DMS 273 (cell line): ENCODE results near the gene FKBP2.

Experiments used
- DNase-seq: peaks from one replicate; lab custom pipeline; 2025; ENCODE audit not compliant: unreplicated experiment; lab: John Stamatoyannopoulos, UW

Gene FKBP2

DNA sequence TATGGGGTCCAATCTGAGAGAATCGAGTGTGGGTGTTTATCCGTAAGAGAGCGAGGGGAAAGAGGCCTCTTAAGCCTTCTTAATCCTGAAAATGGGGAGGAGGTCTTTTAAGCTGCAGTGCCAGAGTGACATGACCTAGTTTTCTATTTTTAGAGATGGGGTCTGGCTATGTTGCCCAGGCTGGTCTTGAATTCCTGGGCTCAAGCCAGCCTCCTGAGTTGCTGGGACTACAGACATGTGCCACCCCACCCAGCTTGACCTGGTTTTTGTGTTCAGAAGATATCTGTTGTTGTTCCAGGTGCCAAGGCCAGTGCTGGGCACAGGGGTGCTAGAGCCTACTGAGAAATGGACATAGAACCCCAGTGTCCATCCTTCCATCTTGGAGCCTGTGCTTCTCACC, 42.2 kb downstream of the FKBP2 start:
- DNase-seq: no peak

DNA sequence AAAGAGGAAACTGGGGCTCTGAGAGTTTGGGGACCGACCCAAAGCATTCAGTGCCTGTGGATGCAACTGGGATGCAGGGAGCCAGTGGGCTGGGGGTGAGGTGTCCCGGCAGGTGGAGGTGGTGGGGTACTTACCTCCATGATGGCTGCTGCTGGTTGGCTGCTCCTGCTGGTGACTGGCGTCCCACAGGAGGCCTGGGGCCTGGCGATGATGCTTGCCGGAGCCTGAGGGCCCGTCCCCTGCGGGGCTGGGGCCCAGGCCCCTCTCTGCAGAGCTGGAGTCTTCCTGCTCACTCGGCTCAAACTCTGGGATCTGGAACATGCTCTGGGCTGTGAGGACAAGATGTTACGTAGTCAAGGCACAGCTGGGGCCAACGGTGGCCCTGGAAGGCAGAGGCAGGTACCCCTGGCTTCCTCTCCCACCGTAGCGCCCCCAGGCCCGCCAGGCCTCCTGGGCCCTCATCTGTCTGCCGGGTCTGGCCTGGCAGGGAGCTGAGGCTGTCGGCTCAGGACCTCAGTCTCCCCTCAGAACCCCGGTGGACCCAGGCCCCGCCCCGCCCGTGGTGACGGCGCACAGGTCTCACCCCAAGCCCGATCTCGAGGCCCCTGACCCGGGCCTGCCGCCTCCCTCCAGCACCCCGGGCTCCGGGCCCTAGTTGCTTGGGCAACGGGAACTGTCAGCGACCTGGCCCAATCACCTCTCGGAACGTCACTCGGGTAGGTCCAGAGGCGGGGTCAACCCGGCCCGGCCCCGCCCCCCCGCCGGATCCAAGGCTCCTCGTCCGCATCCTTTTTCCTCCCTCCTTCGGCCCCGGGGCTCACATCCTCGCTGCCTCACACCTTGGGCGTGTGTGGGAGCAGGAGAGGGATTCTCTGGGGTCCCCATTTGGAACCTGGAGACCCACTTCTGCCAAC, 43.4 kb downstream of the FKBP2 start, which contains the start of gene BAD:
Gene BAD, minus strand, starts transcription at position 618 of the 914 bp plus-strand sequence. Its CDS starts 297 bp downstream, at position 321.
- DNase-seq: peak; percentile 96

DNA sequence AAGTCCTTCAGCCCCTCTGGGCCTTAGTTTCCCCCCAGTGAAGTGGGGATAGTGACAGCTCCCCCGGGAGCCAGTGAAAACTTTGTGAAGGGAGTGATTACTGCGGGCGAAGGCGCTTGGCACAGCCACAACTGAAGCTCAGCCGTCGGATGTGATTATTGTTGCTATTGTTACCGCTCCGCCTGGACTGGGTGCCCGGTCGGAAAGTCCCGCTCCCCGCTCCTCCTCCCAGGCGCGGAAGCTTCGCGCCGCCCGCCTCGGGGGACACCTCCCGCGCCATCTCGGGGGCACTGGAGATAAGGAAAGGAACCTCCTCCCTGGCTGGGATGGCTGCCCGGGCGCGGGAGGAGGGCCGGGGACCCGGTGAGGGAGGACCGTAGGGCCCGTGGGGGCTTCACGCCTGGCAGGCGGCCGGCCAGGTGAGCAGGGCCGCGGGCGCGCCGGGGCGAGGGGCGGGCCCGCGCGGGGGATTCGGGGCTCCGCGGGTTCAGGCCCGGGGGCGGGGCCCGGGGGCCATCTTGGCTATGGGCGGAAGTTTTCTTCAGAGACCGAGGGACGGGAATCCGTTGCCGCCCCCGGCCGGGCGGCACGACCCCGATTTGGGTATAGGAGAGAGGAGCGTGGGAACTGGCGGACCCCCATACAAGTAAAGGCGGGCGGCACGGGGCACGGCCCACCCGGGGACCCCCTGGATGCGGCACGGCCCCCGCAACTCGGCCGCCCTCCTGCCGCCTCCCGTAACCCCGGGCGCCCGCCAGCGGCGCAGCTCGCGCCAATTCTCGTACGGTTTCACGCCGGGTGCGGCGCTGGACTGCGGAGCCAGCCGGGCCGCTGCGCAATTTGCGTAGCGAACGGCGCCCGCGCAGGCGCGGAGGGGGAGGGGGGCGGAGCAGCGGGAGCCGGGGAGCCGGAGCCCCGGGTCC, 44.3 kb downstream of the FKBP2 start, which contains the start of gene GPR137:
Gene GPR137, plus strand, starts transcription at position 887 of the 923 bp plus-strand sequence. CDS start 677 bp downstream, outside the sequence.
- peak; percentile 86 for DNase-seq

DNA sequence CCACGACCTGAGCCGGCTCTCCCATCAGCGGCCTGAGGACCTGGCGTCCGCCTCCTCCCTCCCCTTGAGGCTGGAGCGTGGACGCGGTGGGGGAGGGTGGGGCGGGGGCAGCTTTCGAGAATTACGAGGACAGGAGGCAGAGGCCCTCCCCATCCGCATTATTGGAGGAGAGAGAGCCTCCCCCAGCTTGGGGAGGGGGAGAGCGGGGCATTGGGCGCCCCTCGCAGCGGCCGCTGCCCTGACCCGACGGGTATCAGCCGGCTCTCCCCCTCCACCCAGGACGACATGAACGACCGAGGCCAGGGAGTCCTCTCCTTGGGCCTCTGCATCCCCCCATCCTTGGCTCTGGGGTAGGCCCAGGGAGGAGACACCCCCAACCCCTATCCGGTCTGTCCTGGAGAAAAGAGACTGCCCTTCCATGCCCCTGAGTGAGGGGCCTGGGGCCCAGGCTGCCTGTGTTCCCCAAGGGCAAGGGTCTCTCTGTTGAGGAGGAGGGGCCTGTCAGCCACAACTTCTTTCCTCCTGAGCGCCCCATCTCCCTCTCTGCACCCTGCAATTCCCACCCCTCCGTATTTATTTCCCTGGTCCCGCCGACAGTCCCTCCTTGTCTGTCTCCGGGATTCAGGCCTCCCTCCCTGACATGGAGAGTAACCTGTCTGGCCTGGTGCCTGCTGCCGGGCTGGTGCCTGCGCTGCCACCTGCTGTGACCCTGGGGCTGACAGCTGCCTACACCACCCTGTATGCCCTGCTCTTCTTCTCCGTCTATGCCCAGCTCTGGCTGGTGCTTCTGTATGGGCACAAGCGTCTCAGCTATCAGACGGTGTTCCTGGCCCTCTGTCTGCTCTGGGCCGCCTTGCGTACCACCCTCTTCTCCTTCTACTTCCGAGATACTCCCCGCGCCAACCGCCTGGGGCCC, 45.2 kb downstream of the FKBP2 start:
- peak; percentile 78 for DNase-seq

DNA sequence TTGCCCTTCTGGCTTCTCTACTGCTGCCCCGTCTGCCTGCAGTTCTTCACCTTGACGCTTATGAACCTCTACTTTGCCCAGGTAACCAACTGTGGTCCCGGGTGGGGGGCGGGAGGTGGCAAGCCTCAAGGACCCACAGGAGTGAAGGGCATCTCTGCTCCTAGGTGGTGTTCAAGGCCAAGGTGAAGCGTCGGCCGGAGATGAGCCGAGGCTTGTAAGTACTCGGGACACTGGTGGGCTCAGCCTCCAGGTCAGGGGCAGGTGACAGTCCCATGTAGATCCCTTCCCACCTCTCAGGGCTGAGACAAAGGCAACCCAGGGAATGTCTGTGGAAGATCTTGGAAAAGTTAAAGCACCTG, 45.9 kb downstream of the FKBP2 start:
- no peak for DNase-seq

DNA sequence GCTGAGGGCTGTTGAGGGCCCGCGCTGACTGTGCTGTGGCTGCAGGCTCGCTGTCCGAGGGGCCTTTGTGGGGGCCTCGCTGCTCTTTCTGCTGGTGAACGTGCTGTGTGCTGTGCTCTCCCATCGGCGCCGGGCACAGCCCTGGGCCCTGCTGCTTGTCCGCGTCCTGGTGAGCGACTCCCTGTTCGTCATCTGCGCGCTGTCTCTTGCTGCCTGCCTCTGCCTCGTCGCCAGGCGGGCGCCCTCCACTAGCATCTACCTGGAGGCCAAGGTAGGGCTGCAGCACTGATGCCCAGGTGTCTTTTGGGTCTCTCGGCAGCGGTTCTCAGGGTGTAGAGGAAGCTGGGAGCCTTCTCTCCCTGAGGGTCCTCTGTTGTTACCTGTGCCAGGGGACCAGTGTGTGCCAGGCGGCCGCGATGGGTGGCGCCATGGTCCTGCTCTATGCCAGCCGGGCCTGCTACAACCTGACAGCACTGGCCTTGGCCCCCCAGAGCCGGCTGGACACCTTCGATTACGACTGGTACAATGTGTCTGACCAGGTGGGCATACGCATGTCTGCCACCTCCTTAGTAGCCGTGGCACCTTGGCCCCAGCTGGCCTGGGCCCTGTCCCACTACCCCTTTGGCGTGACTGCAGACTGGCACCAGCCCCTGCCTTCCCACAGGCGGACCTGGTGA, 46.9 kb downstream of the FKBP2 start:
- no peak for DNase-seq

DNA sequence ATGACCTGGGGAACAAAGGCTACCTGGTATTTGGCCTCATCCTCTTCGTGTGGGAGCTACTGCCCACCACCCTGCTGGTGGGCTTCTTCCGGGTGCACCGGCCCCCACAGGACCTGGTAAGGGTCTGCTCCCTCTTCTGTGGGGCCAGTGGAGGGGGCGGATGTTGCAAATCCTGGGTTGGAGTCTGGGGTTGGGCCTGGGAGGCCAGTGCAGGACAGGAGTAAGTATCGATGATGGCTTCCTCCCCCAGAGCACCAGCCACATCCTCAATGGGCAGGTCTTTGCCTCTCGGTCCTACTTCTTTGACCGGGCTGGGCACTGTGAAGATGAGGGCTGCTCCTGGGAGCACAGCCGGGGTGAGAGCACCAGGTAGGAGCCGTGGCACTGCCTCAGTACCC, 47.5 kb downstream of the FKBP2 start:
- DNase-seq: no peak

DNA sequence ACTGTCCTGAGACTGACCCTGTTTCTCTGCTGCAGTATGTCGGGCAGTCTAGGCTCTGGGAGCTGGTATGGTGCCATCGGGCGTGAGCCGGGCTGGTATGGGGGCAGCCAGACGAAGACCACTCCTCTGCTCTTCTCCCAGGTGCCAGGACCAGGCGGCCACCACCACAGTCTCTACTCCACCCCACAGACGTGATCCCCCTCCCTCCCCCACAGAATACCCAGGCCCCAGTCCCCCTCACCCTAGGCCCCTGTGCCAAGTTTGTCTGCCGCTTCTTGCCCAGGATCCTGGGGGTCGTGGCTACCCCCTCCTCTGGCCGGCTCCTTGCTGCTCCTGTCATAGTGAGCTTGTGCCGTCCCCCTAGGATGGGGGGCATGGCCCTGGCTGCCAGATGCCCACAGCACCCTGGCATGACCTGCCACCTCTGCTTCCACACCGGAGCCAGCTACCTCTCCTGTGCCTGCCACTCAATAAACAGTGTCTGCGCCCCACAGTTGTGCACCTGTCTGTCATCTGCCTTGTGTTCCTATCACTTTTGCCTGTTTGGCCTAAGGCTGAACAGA, 48.2 kb downstream of the FKBP2 start:
- DNase-seq: no peak

DNA sequence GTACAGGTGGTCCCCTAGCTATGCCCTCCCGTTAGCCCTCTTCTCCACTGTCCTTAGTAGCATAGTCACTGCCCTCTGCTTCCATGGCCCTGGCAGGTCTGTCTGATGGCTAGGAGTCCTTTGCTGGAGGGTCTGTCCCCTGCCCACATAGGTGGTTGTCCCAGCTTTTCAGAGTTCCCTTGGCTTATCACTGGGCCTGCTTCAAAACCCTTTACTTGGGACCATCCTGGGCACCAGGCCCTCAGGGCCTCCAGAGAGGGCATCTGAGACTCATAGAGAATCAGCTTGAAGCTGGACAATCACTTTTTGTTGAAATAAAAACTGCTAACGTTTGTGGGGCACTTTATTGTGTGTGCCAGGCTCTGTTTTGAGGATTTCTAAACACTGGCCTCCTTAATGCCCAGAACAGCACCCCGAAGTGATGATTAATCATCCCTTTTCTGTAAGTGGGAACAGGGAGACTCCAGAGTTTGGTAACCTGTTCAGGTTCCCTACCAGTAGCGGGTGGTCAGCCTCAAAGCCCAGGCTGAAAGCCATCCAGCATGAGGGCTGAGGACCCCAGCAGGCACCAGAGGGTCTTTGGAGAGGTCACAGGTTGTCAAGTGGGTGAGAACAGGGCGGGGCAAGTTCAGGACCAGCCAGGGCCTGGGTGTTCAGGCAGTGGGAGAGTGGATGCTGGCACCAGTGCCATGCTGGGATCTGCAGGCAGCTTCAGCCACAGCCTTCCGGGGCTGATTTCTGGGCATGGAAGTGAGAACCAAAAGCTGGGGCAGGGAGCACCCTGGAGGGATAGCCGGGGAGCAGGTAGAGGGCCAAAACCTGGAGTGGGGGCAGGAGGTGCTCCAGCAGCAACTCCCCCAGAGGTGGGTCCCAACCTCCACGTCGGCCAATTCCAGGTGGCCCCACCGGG, 49.7 kb downstream of the FKBP2 start:
- no peak for DNase-seq

DNA sequence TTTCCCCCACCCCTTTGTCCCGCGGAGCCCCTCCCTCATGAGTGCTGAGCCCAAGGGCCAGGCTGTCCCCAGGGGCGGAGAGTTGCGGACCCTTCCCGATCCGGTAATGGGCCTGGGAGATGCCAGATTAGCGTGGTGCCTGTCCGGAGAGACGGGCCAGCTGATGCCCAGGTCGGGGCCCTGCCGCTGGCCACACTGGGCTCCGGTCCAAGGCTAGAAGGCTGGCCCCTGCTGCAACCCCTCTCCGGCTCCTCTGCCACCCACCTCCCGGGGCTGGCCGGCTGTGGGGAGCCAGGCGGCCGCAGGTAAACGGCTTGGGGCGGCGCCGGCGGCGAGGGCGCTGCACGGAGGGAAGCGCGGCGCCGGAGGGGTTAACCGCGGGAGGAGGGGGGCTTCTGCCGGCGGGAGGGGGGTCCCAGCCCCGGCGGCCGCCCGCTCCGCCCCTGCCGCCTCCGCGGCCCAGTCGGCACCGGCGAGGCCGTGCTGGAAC, 50.4 kb downstream of the FKBP2 start, which contains the start of gene KCNK4:
Gene KCNK4, plus strand, starts transcription at position 41 of the 490 bp plus-strand sequence. CDS start 1,717 bp downstream, outside the sequence.
- DNase-seq: no peak

DNA sequence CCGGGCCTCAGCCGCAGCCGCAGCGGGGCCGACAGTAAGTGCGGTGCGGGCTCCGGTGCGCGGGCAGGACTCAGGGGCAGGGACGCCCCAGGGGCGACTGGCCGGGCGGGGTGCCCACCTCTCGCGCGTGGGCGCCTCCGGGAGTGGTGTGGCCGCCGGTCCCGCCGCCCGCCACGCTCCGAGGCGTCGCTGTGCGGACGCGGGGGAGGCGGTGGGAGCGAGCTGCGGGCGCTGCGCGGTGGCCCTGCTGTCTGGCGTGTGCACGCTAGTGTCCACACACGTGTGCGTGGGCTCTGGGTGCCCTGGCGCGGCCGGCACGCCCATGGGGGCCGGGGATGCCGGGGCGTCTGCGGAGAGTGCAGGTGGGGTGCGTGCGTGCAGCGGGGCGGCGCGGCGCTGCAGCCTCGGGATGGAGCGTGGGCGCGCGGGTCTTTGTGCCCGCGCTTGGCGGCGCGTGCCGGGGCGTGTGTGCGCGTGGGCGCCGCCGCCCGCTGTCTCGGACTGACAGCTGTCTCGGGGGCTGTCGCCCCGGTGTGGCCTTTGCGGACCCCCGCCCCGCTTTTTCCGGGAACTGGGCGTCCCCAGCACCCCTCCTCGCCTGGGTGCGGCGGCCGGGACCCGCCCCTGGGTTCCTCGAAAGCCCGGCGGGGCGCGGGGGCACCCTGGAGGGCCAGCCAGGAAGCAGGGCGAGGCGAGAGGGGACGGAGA, 51.0 kb downstream of the FKBP2 start:
- DNase-seq: no peak

DNA sequence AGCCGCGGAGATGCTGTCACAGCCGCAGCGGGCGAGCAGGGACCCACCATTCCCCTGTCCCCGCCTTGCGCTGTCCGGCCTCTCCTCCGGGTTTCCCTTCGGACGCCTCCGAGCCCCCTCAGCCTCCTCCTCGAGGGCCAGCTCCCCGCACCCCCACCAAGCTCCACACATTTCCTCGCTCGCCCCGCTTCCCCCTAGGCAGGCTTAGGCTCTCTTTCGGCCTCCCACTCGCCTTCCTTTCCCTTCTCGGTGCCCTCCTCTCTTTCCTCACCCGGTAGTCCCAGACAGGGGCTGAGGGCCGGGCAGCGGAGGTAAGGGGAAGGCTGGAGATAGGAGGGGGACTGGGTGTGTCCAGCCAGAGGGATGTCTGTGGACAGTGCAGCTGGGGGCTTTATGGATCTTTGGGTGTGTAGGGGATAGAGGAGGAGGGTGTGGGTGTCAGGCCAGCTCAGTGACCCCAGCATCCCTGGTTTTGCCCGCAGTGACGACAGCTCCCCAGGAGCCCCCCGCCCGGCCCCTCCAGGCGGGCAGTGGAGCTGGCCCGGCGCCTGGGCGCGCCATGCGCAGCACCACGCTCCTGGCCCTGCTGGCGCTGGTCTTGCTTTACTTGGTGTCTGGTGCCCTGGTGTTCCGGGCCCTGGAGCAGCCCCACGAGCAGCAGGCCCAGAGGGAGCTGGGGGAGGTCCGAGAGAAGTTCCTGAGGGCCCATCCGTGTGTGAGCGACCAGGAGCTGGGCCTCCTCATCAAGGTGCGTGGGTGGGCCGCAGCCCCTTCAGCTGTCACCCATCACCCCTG, 51.8 kb downstream of the FKBP2 start:
- DNase-seq: no peak
